ENCODE results near the gene EPAS1.

- no peak for TF ChIP-seq GABPA (IDR thresholded peaks at IDR 0.05; ENCODE audit: low read depth)
- TF ChIP-seq CTCF (IDR thresholded peaks at IDR 0.05; ENCODE audit: insufficient read depth, low read length) = no peak
- TF ChIP-seq POLR2AphosphoS5 (IDR thresholded peaks at IDR 0.05; ENCODE audit: low read depth) = no peak
- TF ChIP-seq REST (IDR thresholded peaks at IDR 0.05; ENCODE audit: insufficient replicate concordance, low read depth) = no peak
Measured at GRCh38 chr2:46358713-46359112, 61.5 kb downstream of the EPAS1 start.

Data from HL-60 (cell line).